HG02798 (cell line): ENCODE results near the gene PCSK4.
"Not testable (repeated sequence)": the region's sequence is repeated elsewhere in the genome, so short reads cannot be mapped to it uniquely, and the experiment has no call there.

Source experiments
- ATAC-seq: cut with Tn5 transposase; IDR thresholded peaks from one replicate; pipeline ENCODE4 v1.9.1; 2021; ENCODE audit warnings: mild to moderate bottlenecking; ENCODE audit not compliant: unreplicated experiment, poor library complexity

The PCSK4 gene

DNA sequence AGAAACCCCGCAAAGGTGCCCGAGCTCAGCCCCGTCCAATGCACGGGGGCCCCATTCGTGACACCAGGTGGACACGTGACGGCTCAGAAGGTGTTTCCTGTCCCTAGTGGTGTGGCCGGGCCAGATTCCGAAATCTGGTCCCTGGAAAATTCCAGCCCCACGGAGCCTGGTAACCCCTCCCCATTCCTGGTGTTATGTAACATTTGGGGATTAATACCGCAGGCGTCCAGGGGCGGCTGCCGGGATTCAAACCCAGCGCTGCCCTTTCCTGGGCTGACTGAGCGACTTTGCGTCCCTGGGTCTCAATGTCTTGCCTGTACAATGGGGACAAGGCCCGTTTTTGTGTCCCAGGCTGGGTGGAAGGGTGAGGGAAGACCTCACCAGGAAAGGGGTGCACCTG is 32.7 kb upstream of the PCSK4 start:
- ATAC-seq: no peak

DNA sequence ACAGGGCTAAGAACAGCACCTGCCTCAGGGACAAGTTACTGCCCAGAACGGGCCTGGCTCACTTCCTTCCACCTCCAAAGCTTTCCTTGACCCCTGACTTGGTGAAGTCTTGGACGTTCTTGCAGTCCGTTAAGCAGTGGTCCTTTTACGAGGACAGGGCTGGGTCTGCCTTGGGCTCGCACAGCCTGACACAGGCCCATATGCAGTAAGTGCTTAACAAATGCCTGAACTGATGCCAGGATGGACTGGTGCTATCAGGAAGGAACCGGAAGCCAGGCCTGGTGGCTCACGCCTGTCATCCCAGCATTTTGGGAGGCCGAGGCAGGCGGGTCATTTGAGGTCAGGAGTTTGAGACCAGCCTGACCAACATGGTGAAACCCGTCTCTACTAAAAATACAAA is 31.9 kb upstream of the PCSK4 start:
- no peak for ATAC-seq

DNA sequence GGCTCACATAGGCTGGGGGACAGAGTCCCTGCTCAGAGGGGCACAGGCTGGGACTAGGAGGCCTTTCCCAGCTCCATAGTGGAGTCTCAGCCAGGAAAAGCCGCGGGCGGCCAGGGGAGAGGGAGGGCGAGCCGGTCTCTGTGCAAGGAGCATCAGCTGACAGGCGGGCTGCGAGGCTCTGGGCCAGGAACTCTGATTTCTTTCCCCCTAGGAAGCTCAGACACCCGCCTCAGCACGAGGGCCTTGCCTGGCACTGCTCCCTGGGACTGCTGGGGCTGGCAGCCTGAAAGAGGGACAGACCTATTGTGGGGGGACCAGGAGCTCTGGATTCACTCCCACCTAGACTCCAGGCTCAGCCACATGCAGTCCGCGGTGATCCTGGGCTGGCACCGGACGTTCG is 31.5 kb upstream of the PCSK4 start:
- no peak for ATAC-seq

DNA sequence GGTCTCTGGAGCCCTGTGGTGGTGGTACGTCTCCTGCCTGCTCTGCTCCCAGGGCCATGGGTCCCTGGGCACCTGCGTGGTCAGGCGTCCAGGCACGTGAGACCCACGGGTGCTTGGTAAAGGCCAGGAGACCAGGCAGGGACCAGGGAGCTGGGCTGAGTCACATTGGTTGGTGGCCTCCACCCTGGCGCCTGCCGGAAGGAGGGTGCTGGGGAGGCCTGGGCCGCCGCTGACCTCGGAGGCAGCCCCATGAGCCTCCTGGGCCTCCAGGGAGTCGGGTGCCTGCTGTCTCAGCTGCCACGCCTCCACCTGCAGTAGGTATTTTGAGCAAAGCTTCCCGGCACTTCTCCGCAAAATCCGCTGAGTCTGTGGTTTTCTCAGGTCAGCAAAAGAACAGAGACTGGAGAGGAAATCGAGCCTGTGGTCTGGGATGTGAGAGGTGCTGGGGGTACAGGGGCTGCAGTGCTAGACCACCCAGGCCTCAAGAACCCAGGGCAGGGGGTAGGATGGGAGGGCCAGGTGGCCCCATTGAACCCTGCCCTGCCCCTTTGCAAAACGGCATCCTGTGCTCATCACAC is 30.1 kb upstream of the PCSK4 start:
- no peak for ATAC-seq

DNA sequence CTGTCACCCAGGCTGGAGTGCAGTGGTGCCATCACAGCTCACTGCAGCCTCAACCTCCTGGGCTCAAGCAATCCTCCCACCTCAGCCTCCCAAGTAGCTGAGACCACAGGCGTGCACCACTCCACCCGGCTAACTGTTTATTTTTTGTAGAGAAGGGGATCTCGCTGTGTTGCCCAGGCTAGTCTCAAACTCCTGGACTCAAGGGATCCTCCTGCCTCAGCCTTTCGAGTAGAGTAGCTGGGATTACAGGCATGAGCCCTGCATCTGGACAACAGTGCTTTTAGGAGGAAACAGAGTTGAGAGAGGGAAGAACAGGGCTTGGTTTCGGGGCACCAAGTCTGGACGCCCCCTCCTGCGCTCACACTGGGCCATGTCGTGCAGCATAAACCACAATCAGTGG is 29.7 kb upstream of the PCSK4 start:
- ATAC-seq: not testable (repeated sequence)

DNA sequence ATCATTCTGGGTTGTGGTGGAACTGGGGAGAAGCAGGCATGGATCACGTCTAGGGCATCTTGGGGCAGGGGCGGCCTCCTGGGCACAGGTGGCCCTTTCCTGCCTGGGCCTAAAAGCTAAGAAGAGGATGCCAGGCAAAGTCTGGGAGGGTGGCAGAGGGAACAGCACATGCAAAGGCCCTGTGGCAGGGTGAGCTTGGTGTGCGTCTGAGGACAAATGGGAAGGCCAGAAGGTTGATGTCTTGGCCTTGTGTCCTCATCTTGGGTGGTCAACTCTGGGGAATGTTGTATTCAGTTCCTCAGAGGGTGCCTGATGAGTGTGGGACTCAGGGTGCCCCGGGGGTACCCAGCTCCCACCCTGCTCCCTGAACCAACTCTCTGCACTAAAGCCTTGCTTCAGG is 28.3 kb upstream of the PCSK4 start:
- no peak for ATAC-seq

DNA sequence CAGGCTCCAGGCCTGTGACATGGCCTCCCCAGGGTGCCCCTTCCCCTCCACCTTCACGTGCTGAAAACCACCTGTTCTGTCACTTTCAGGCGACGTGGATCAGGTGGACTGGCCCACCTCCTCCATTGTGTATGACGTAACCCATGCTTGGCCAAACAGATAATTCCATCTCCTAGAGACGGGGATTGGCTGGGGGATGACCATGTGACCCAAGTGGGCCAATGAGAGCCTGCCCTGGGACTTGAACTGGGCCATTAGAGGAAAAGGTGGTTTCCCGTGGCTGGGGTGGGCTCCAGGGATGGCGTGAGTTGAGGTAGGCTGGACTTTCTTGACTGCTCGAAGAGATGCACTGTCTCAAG is 26.2 kb upstream of the PCSK4 start:
- ATAC-seq: no peak

DNA sequence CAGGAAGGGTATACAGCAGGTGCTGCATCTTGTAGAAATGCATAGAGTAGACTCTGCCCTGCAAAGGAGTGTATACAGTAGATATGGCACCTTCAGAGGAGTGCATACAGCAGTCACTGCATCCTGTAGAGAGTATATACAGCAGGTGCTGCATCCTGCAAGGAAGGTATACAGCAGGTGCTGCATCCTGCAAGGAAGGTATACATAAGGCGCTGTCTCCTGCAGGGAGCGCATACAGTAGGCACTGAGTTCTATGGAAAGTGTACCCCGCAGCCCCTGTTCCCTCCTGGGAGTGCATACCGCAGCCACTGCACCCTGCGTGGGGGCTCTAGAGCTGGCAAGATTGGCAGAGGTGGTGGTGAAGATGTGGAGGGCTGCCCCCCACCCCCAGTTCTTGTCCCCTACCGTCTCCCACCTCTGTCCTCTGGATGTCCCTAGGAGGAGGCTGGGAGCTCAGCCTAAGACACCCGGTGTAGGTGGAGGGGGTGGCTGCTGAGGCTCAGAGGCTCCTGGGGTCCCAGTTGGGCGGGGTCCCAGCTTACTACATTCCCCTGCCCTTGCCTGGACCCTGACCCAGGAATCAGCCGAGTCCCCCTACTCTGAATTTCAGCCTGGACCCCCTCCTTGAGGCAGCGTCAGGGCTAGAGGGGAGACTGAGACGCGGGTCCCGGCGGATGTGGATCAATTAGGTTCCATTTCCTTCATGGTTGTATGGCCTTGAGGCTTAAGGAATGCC is 25.0 kb upstream of the PCSK4 start:
- no peak for ATAC-seq

DNA sequence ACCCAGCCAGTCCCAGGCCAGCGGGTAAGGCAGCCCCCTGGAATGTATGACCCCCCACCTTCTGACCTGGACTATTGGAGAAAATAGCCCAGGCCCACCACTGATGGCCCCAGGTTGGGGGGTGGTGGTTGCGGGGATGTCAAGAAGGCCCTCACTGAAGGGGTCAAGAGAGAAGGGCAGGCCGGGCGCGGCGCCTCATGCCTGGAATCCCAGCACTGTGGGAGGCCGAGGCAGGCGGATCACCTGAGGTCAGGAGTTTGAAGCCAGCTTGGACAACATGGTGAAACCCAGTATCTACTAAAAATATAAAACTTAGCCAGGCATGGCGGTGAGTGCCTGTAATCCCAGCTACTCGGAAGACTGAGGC is 24.1 kb upstream of the PCSK4 start:
- ATAC-seq: no peak

DNA sequence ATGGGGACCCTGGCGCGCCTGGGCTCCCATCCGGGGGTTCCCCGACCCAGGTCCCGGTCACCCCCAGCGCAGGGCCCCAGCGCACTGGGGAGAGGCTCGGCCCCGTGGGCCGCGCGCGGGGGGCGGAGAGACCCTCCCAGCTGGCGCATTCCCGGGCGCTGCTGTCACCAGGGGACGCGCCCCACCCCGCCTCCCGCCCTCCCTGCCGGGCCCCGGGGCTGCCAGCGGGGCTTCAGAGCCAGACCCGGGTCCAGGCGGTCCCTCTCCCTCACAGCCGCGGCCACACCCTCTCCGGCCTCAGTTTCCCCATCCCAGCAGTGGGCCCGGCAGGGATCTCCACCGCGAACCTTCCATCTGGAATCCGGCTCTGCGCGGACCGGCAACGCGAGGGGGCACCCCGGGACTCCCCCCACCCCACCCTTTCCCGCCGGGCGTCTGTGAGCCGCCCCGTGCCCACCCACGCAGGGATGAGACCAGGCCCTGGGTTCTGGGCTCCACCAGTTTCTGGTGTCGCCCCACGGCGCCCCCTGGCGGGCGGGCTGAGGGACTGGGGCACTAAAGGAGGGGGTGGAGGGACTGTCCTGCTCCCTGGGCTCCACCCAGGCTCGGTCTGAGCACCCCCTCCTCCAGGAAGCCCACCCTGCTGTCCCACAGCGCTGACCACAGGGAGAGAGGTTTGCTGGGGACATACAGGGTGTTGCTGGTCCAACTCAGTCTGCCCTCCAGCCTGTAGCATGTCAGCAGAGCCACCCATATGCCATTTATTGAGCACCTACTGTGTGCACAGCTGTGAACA is 23.5 kb upstream of the PCSK4 start:
- no peak for ATAC-seq

DNA sequence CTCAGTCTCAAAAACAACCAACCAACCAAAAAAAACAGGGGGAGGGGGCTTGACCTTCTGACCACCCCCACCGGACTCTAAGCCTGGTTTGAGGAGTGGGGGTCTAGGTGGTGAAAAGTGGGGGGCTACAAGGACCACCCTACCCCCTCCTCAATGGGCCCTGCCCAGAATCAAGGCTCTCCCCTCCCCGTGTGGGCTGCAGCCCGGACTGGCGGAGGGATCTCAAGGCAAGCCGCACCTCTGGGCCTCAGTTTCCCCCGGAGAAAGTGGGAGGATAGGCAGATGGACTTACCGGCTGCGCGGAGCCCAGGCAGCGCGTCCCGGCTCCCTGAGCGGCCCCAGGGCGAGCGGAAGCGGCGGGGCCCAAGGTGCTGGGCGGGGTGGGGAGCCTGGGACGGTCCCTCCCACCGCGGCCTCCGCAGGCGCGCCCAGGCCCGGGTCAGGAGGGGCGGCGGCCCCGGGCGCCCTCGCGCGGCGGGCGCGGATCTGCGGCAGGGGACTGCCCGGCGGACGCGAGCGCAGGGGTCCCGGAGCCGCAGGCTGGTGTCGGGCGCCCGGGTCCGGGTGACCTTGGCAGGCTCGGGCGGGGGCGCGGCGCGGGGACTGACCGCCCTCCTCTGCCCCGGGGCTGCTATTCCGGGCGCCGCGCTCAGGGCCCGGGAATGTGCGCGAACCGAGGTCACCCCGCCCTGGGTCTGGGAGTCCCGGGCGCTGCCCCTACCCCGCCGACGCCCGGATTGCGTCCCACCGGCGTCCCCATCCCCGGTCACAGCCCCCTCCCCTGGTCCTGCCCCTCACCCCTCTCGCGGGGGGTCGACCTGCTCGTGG is 22.7 kb upstream of the PCSK4 start, which contains the start of gene ADAMTSL5:
Gene ADAMTSL5 (minus strand): TSS at position 349 of the 828 bp plus-strand sequence. CDS start 2,076 bp downstream, outside the sequence.
- ATAC-seq: no peak

DNA sequence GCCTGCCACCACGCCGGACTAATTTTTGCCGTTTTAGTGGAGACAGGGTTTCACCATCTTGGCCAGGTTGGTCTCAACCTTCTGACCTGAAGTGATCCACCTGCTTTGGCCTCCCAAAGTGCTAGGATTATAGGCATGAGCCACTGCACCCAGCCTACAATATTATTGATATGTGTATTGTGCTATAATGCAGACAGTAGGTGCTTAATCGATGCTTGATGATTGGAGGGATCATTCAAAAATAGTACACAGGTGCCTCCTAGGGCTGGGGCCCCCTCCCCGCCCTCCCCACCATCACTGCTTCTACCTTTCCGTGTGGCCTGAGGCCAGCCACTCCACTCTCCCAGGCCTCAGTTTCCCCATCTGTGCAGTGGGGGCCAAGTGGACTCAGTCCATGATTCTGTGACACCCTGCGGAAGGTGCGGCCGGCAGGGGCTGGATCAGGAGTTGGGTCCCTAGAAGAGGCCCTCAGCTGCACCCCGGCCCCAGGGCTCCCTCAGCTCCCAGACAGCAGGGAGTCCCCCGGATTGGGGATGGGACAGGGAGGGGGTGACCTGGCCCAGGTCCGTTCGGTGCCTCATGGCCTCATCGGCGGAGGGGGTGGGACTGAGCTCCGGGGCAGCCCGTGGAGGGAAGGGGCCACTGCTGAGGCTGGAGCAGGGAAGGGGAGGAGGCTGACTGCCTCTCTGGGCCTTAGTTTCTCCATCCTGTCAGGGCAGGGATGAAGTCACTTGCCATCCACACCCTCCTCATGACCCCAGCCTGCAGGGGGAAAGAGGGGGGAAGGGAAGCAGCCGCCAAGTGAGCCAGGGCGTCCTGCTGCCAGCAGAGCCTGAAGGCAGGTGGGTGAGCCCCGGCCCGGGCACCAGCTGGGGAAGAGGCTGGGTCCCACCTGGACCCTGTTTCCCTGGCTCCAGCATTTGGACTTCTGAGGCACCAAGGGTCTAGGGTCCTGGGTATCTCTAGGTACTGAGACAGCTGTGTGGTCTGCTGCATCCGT is 21.5 kb upstream of the PCSK4 start:
- no peak for ATAC-seq

DNA sequence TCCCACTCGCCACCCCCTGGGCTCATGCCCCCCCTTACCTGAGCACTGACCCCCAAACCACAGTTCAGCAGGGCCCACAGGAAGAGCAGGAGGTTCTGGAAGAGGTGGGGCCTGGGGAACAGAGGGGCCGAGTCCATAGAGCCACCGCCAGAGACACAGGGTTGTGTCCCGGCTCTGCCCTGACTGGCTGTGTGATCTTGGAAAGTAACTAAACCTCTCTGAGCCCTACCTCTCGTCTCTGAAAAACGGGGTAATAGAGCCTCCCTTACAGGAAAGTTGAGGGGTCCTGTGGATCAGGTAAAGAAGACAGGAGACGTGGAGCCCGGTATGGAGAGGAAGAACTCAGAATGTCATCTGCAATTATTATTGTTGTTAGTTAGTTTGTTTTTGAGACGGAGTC is 20.7 kb upstream of the PCSK4 start:
- ATAC-seq: no peak

DNA sequence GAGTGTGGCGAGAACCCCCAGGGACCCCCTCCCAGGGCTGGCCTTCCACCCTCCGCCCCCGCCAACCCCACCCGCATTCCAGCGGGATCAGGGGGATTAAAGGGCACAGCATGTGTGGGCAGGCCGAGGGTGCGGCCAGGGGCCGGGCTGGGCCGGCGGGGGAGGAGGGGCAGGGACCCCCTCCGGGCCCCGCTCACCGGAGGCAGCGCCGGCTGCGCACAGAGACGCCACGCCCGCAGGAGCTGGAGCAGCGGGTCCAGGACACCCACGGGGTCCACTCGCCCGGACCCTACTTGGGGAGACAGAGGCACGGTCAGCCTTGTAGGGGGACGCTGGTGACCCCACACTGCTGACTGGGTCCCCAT is 20.3 kb upstream of the PCSK4 start:
- ATAC-seq: no peak

DNA sequence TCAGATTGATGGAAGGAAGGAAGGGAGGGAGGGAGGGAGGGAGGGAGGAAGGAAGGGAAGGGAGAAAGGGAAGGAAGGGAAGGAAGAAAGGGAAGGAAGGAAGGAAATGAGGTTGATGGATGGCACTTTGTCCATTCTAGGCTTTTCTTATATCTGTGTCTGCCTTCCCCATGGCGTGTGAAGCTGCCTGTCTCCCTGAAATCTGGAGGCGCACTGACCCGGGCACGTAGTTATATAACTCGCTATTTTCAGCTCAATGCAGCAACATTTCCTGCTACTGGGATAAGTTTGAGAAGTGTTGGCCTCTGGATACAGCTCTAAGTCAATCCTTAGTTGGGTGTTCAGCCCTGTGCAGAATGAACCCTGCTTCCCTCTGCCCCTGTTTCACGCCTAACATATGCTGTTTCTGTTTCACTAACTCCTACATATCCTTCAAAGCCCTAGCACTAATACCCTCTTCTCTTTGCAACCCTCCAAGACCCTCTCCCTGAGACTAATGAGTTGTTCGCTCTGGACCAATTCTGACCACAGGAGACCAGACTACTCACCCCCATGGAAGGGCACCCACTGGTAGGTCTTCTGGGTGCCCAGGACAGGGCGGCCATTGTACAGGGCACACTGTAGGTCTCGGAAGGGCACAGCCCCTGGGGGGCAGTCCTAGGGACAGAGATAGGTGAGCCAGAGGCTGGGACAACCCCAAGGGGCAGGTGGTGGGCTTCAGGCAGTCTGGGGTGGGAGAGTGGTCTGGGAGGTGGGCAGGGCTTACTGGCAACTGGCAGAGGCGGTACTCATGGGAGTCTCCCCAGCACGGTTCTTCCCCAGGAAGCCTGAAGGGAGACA is 19.7 kb upstream of the PCSK4 start:
- no peak for ATAC-seq

DNA sequence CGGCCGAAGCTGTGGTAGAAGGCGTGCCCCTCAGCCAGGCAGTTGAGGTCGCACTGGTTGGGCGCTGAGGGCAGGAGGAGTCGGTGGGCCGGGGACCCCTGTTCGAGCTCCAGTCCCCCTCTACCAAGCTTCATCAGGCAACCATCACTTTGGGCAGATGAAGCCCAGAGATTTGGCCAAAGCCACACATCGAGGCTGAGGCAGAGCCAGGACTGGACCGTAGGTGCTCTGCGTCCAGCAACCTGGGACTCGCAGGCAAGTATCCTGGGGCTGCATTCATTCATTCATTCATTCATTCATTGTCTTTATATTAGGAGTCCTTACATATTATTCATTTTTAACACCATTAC is 18.3 kb upstream of the PCSK4 start:
- no peak for ATAC-seq

DNA sequence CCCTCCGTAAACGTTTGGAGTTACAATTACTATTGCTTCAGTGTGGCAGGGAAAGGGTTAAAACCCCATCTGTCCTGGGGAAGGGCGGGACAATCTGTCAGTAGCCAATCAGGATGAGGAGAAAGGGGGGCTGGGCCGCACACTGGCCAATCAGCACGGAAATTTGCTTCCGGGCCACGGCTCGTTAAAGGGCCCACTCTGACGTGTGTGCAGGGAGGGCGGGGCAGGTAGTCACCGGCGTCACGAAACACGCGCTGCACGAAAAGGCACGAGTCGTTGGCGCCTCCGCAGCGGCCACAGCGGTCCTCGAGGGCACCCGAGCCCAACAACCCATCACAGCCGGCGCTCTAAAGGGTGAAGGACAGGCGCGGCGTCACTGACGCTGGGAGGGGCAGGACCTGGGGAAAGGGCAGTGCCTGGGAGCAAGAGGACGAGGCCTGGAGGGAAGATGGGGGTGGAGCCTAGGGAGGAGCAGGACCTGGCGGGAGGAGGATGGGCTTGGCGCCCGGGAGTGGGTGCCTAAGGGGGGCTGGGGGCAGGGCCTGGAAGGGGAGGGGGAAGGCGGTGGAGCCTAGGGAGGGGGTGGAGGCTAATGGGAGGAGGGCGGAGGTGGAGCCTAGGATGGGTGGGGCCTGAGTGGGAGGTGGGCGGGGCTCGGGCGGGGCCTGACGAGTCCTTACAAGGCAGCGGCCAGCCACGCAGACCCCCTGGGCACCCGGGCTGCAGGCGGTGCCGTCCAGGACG is 17.8 kb upstream of the PCSK4 start:
- no peak for ATAC-seq

DNA sequence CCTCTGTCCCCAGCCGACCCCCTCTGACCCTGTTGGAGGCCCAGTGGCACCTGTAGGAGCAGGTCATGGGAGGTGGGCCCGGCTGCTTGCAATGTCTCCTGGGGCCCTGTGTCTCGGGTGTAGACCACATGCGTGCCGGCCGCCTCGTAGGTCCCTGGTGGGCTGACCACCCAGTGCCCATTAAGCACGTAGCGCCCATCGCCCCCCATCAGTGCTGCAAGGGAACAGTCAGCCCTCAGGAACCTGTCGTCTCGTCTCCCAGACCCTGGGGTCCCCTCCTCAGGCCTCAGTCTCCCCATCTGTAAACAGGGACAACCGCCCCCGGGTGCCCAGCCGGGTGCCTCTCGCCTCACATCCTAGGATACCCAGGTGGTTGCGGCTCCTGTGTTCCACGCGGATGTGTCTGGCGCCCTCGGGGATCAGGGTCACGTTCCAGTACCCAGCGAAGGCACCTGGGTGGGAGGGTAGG is 17.1 kb upstream of the PCSK4 start:
- ATAC-seq: no peak
